ENCODE results near the gene BICRA. TPM values are rescaled to one million over a fixed set of nuclear protein-coding genes. Genes with fewer than 3 reads are reported as not detected.

BICRA gene
- total RNA-seq, 1 donor from 2014 or later = 13.4 TPM

GRCh38 chr19:47637550-47637949 lies 28.6 kb downstream of the BICRA start:
- no peak for DNase-seq (ENCODE audit: low spot score)
- H3K9me3 Mint-ChIP-seq (ENCODE audit: low read depth) = no peaks in the 10 kb centered on the region
- H3K4me1 Mint-ChIP-seq (ENCODE audit: low read depth) = peaks cover 23% of the 10 kb centered on the region
- no peak for TF ChIP-seq CTCF (IDR thresholded peaks at IDR 0.05)
- H3K27me3 Mint-ChIP-seq (ENCODE audit: low read depth) = no peaks in the 10 kb centered on the region
- peak overlapping the region; percentile 87 for H3K27ac Mint-ChIP-seq (ENCODE audit: unreplicated experiment)
- H3K4me3 Mint-ChIP-seq (ENCODE audit: unreplicated experiment) = no peak overlapping the region
- no peaks in the 10 kb centered on the region for H3K36me3 Mint-ChIP-seq (ENCODE audit: low read depth)

DNA sequence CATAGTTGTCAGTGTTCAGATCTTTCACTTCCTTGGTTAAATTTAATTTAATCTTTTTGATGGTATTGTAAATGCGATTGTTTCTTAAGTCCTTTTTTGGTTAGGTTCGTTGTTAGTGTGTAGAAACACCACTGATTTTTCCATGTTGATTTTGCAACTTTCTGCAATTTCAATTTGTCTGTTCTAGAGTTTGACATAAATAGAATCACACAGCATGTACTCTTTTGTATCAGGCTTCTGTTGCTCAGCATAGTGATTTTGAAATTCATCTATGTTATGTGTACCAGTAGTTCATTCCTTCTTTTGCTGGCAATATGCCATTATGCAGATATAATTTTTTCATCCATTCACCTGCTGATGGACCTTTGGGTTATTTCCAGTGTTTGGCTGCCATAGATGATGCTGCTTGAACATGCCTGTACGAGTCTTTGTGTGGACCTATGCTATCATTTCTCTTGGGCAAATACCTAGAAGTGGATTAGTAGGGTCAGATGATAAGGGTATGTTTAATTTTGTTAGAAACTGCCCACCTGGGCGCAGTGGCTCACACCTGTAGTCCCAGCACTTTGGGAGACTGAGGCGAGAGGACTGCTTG lies 33.1 kb downstream of the BICRA start:
- no peak for DNase-seq (ENCODE audit: low spot score)
- Mint-ChIP-seq H3K4me1 (ENCODE audit: low read depth) (peaks cover 31% of the 10 kb centered on the region), H3K27ac (ENCODE audit: unreplicated experiment) (no peak overlapping the region), H3K4me3 (ENCODE audit: unreplicated experiment) (no peak overlapping the region), H3K36me3 (ENCODE audit: low read depth) (peaks cover 3% of the 10 kb centered on the region), H3K27me3 (ENCODE audit: low read depth) (no peaks in the 10 kb centered on the region), H3K9me3 (ENCODE audit: low read depth) (no peaks in the 10 kb centered on the region)
- TF ChIP-seq CTCF (IDR thresholded peaks at IDR 0.05) = no peak

DNA sequence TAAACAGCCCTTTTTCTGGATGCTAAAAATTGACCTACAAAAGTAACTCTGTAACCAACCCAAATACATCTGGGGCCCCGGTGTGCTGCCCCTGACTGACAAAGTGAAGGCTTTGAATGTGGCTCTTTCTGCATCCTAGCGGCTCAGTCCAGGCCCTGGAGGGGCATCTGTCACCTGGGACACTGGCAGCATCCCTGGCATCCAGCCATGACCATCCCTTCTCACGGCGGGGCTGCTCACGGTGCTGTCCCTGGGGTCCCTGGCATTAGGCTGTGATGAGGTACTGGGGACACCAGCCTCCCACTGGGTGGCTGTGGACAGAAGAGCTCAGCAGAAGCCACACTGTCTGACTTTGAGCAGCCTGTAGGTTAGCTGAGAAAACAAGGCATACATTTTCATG lies 34.3 kb downstream of the BICRA start:
- TF ChIP-seq CTCF (IDR thresholded peaks at IDR 0.05) = no peak
- peaks cover 26% of the 10 kb centered on the region for H3K4me1 Mint-ChIP-seq (ENCODE audit: low read depth)

DNA sequence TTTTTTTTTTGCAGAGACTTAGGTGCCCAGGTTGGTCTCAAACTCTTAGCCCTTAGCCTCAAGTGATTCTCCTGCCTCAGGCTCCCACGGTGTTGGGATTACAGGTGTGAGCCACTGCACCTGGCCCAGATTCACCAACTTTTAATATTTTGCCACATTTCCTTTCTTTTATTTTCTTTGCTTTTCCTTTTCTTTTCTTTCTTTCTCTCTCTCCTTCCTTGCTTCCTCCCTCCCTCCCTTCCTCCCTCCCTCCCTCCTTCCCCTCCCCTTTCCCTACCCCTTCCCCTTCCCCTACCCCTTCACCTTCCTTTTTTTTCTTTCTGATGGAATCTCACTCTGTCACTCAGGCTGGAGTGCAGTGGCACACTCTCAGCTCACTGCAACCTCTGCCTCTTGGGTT lies 35.3 kb downstream of the BICRA start:
- H3K36me3 Mint-ChIP-seq (ENCODE audit: low read depth) = peaks cover 3% of the 10 kb centered on the region
- no peak overlapping the region for H3K27ac Mint-ChIP-seq (ENCODE audit: unreplicated experiment)
- H3K4me1 Mint-ChIP-seq (ENCODE audit: low read depth) = peaks cover 25% of the 10 kb centered on the region
- no peaks in the 10 kb centered on the region for H3K27me3 Mint-ChIP-seq (ENCODE audit: low read depth)
- DNase-seq (ENCODE audit: low spot score) = no peak
- no peak overlapping the region for H3K4me3 Mint-ChIP-seq (ENCODE audit: unreplicated experiment)
- no peak for TF ChIP-seq CTCF (IDR thresholded peaks at IDR 0.05)
- no peaks in the 10 kb centered on the region for H3K9me3 Mint-ChIP-seq (ENCODE audit: low read depth)

More for the DNA sequence above, 34.3 kb downstream of the BICRA start:
- DNase-seq (ENCODE audit: low spot score) = no peak
- Mint-ChIP-seq H3K27ac (ENCODE audit: unreplicated experiment) (no peak overlapping the region), H3K36me3 (ENCODE audit: low read depth) (peaks cover 3% of the 10 kb centered on the region), H3K27me3 (ENCODE audit: low read depth) (no peaks in the 10 kb centered on the region), H3K4me3 (ENCODE audit: unreplicated experiment) (no peak overlapping the region), H3K9me3 (ENCODE audit: low read depth) (no peaks in the 10 kb centered on the region)

GRCh38 chr19:47644743-47645482 lies 36.0 kb downstream of the BICRA start:
- Mint-ChIP-seq H3K4me3 (ENCODE audit: unreplicated experiment) (no peak overlapping the region), H3K27me3 (ENCODE audit: low read depth) (no peaks in the 10 kb centered on the region), H3K27ac (ENCODE audit: unreplicated experiment) (peak overlapping the region; percentile 10)

More at GRCh38 chr19:47644743-47645482, 36.0 kb downstream of the BICRA start:
- H3K4me1 Mint-ChIP-seq (ENCODE audit: low read depth) = peaks cover 25% of the 10 kb centered on the region
- no peak for DNase-seq (ENCODE audit: low spot score)
- H3K36me3 Mint-ChIP-seq (ENCODE audit: low read depth) = peaks cover 5% of the 10 kb centered on the region
- TF ChIP-seq CTCF (IDR thresholded peaks at IDR 0.05) = no peak
- peaks cover 4% of the 10 kb centered on the region for H3K9me3 Mint-ChIP-seq (ENCODE audit: low read depth)
